ENCODE results near the gene SLC16A8. TPM values are rescaled to one million over a fixed set of nuclear protein-coding genes. Genes with fewer than 3 reads are reported as not detected.

Gene SLC16A8
- total and polyA plus RNA-seq, 2 experiments from 2014 or later = 0.52 to 0.66 TPM

- peaks cover 5% of the 10 kb centered on the region for H4K20me1 ChIP-seq (replicated peaks; ENCODE audit: insufficient read depth)
- DNase-seq (ENCODE audit: low spot score) (no peak), ATAC-seq (no peak)
- no peak overlapping the region for H3K27ac Mint-ChIP-seq
- no peak overlapping the region for H2AFZ ChIP-seq
- no peaks in the 10 kb centered on the region for H3K27me3 ChIP-seq (ENCODE audit: insufficient read depth)
- no peak overlapping the region for H3K4me3 ChIP-seq
- no peaks in the 10 kb centered on the region; the same call in 1 of the 2 replicates for H3K36me3 ChIP-seq (ENCODE audit: insufficient read depth)
- no peaks in the 10 kb centered on the region for H3K9me2 ChIP-seq (ENCODE audit: insufficient read depth)
- no peak for TF ChIP-seq STAT1 (IDR thresholded peaks at IDR 0.05; ENCODE audit: unreplicated experiment)
- TF ChIP-seq ZNF462 (CRISPR knock-in tag; IDR thresholded peaks at IDR 0.05) = no peak
- TF ChIP-seq, protein P1, sequence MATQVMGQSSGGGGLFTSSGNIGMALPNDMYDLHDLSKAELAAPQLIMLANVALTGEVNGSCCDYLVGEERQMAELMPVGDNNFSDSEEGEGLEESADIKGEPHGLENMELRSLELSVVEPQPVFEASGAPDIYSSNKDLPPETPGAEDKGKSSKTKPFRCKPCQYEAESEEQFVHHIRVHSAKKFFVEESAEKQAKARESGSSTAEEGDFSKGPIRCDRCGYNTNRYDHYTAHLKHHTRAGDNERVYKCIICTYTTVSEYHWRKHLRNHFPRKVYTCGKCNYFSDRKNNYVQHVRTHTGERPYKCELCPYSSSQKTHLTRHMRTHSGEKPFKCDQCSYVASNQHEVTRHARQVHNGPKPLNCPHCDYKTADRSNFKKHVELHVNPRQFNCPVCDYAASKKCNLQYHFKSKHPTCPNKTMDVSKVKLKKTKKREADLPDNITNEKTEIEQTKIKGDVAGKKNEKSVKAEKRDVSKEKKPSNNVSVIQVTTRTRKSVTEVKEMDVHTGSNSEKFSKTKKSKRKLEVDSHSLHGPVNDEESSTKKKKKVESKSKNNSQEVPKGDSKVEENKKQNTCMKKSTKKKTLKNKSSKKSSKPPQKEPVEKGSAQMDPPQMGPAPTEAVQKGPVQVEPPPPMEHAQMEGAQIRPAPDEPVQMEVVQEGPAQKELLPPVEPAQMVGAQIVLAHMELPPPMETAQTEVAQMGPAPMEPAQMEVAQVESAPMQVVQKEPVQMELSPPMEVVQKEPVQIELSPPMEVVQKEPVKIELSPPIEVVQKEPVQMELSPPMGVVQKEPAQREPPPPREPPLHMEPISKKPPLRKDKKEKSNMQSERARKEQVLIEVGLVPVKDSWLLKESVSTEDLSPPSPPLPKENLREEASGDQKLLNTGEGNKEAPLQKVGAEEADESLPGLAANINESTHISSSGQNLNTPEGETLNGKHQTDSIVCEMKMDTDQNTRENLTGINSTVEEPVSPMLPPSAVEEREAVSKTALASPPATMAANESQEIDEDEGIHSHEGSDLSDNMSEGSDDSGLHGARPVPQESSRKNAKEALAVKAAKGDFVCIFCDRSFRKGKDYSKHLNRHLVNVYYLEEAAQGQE (IDR thresholded peaks at IDR 0.05; ENCODE audit: unreplicated experiment) = no peak
- TF ChIP-seq EZH2 (IDR thresholded peaks at IDR 0.05; ENCODE audit: low read depth, unreplicated experiment) = no peak
- TF ChIP-seq, protein P2, sequence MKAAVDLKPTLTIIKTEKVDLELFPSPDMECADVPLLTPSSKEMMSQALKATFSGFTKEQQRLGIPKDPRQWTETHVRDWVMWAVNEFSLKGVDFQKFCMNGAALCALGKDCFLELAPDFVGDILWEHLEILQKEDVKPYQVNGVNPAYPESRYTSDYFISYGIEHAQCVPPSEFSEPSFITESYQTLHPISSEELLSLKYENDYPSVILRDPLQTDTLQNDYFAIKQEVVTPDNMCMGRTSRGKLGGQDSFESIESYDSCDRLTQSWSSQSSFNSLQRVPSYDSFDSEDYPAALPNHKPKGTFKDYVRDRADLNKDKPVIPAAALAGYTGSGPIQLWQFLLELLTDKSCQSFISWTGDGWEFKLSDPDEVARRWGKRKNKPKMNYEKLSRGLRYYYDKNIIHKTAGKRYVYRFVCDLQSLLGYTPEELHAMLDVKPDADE (IDR thresholded peaks at IDR 0.05) = no peak
- TF ChIP-seq POLR2AphosphoS5 (IDR thresholded peaks at IDR 0.05; ENCODE audit: low read depth) = no peak
- no peak for TF ChIP-seq CREB1 (CRISPR knock-in tag; IDR thresholded peaks at IDR 0.05; ENCODE audit: low read depth)
- H3K27me3 Mint-ChIP-seq (ENCODE audit: insufficient read depth, low read depth, poor library complexity) = peaks cover 10% of the 10 kb centered on the region
- H3K4me3 Mint-ChIP-seq = no peak overlapping the region
- H3K9me3 Mint-ChIP-seq = no peaks in the 10 kb centered on the region
- no peak overlapping the region for H3K27ac ChIP-seq (ENCODE audit: low read depth)
- no peaks in the 10 kb centered on the region for H3F3A ChIP-seq (replicated peaks; ENCODE audit: low read depth)
- no peaks in the 10 kb centered on the region for H3K4me1 Mint-ChIP-seq
- H3K36me3 Mint-ChIP-seq (ENCODE audit: low read depth) = peaks cover 47% of the 10 kb centered on the region
- H3K4me1 ChIP-seq (ENCODE audit: insufficient read depth) = 0 out of 2 replicates have a peak, but pooled peaks cover under 1% of the 10 kb centered on the region
- no peaks in the 10 kb centered on the region for H3K79me2 ChIP-seq (replicated peaks; ENCODE audit: insufficient read depth)
- H3K4me2 ChIP-seq = no peak overlapping the region
Measured at GRCh38 chr22:38068641-38069371, 15.2 kb downstream of the SLC16A8 start.
